ENCODE results near the gene SORCS1. TPM values are rescaled to one million over a fixed set of nuclear protein-coding genes. Genes with fewer than 3 reads are reported as not detected.

The SORCS1 gene
- total and polyA plus RNA-seq, 2 donors from 2014 or later: 0.76 to 2.4 TPM

- H3K9me3 ChIP-seq (ENCODE audit: control insufficient read depth in 2 of 3, insufficient read depth in 1 of 3, low read length in 3 of 3): no peaks in the 10 kb centered on the region
- no peak overlapping the region for H3K4me3 ChIP-seq (ENCODE audit: low read length in 3 of 3)
- FAIRE-seq: no peak
- no peak overlapping the region for H3K9ac ChIP-seq (ENCODE audit: low read length in 3 of 3)
- TF ChIP-seq CTCF (IDR thresholded peaks at IDR 0.05; ENCODE audit: borderline replicate concordance, extremely low read depth, insufficient read depth): no peak
- no peak overlapping the region for H3K27ac ChIP-seq (ENCODE audit: low read depth in 2 of 2, low read length in 2 of 2)
- H3K36me3 ChIP-seq (ENCODE audit: control insufficient read depth in 2 of 3, insufficient read depth in 3 of 3, low read length in 3 of 3): no peaks in the 10 kb centered on the region
- DNase-seq: no peak
- H3K4me1 ChIP-seq (ENCODE audit: control insufficient read depth in 2 of 3, insufficient read depth in 2 of 3, low read depth in 1 of 3, low read length in 3 of 3): peaks cover 0 to 7% (median 0%) of the 10 kb centered on the region in 3 donors
- intact Hi-C loops (cut with DNase I): no loop called here
- H3K27me3 ChIP-seq (ENCODE audit: control insufficient read depth, insufficient read depth, low read length): no peaks in the 10 kb centered on the region
Measured at GRCh38 chr10:106789623-106790022, 374.9 kb downstream of the SORCS1 start.

- DNase-seq (no peak), FAIRE-seq (no peak)
- no peak overlapping the region for H3K27ac ChIP-seq (ENCODE audit: low read depth in 2 of 2, low read length in 2 of 2)
- H3K27me3 ChIP-seq (ENCODE audit: control insufficient read depth, insufficient read depth, low read length): no peaks in the 10 kb centered on the region
- no peak overlapping the region for H3K9ac ChIP-seq (ENCODE audit: low read length in 3 of 3)
- no peaks in the 10 kb centered on the region for H3K9me3 ChIP-seq (ENCODE audit: control insufficient read depth in 2 of 3, insufficient read depth in 1 of 3, low read length in 3 of 3)
- H3K4me3 ChIP-seq (ENCODE audit: low read length in 3 of 3): no peak overlapping the region
- no peak for TF ChIP-seq CTCF (IDR thresholded peaks at IDR 0.05; ENCODE audit: borderline replicate concordance, extremely low read depth, insufficient read depth)
- H3K36me3 ChIP-seq (ENCODE audit: control insufficient read depth in 2 of 3, insufficient read depth in 3 of 3, low read length in 3 of 3): no peaks in the 10 kb centered on the region
- H3K4me1 ChIP-seq (ENCODE audit: control insufficient read depth in 2 of 3, insufficient read depth in 2 of 3, low read depth in 1 of 3, low read length in 3 of 3): peaks cover 0 to 6% (median 0%) of the 10 kb centered on the region in 3 donors
- intact Hi-C loops (cut with DNase I): no loop called here
Measured at GRCh38 chr10:106788982-106789381, 375.5 kb downstream of the SORCS1 start.

- FAIRE-seq (no peak), DNase-seq (no peak)
- intact Hi-C loops (cut with DNase I): no loop called here
- H3K36me3 ChIP-seq (ENCODE audit: control insufficient read depth in 2 of 3, insufficient read depth in 3 of 3, low read length in 3 of 3): no peaks in the 10 kb centered on the region
- H3K4me1 ChIP-seq (ENCODE audit: control insufficient read depth in 2 of 3, insufficient read depth in 2 of 3, low read depth in 1 of 3, low read length in 3 of 3): no peaks in the 10 kb centered on the region
- TF ChIP-seq CTCF (IDR thresholded peaks at IDR 0.05; ENCODE audit: borderline replicate concordance, extremely low read depth, insufficient read depth): no peak
- H3K9me3 ChIP-seq (ENCODE audit: control insufficient read depth in 2 of 3, insufficient read depth in 1 of 3, low read length in 3 of 3): no peaks in the 10 kb centered on the region
- no peaks in the 10 kb centered on the region for H3K27me3 ChIP-seq (ENCODE audit: control insufficient read depth, insufficient read depth, low read length)
- no peak overlapping the region for H3K27ac ChIP-seq (ENCODE audit: low read depth in 2 of 2, low read length in 2 of 2)
- H3K9ac ChIP-seq (ENCODE audit: low read length in 3 of 3): no peak overlapping the region
- H3K4me3 ChIP-seq (ENCODE audit: low read length in 3 of 3): no peak overlapping the region
Measured at GRCh38 chr10:106785528-106785927, 379.0 kb downstream of the SORCS1 start.

GRCh38 chr10:106780632-106781031 lies 383.9 kb downstream of the SORCS1 start:
- no peak overlapping the region for H3K9ac ChIP-seq (ENCODE audit: low read length in 3 of 3)
- no peak for FAIRE-seq
- intact Hi-C loops (cut with DNase I): no loop called here
- H3K36me3 ChIP-seq (ENCODE audit: control insufficient read depth in 2 of 3, insufficient read depth in 3 of 3, low read length in 3 of 3): no peaks in the 10 kb centered on the region
- no peak overlapping the region for H3K4me3 ChIP-seq (ENCODE audit: low read length in 3 of 3)
- TF ChIP-seq CTCF (IDR thresholded peaks at IDR 0.05; ENCODE audit: borderline replicate concordance, extremely low read depth, insufficient read depth): no peak
- H3K9me3 ChIP-seq (ENCODE audit: control insufficient read depth in 2 of 3, insufficient read depth in 1 of 3, low read length in 3 of 3): no peaks in the 10 kb centered on the region
- no peak for DNase-seq
- no peak overlapping the region for H3K27ac ChIP-seq (ENCODE audit: low read depth in 2 of 2, low read length in 2 of 2)
- H3K27me3 ChIP-seq (ENCODE audit: control insufficient read depth, insufficient read depth, low read length): no peaks in the 10 kb centered on the region
- H3K4me1 ChIP-seq (ENCODE audit: control insufficient read depth in 2 of 3, insufficient read depth in 2 of 3, low read depth in 1 of 3, low read length in 3 of 3): no peaks in the 10 kb centered on the region
